H1 (cell line): ENCODE measurements around the gene RASA1. TPM values are rescaled to one million over a fixed set of nuclear protein-coding genes. Genes with fewer than 3 reads are reported as not detected.

Experiments used
- CTCF ChIA-PET: fragments of 300-600 bp; sonication (Branson Sonifier 250); formaldehyde crosslinking; loops from one replicate; lab custom pipeline; 2021; ENCODE audit not compliant: partially characterized antibody; lab: Charles Lee
- POLR2A ChIA-PET: fragments of 300-600 bp; sonication (Branson Sonifier 250); formaldehyde crosslinking; loops from one replicate; lab custom pipeline; 2021; ENCODE audit warnings: inconsistent platforms; ENCODE audit not compliant: partially characterized antibody; lab: Charles Lee
- DNase-seq, 2 experiments: peaks; one replicate each; pipeline versions ENCODE4 v3.0.0 to v3.0.0-alpha.2; 2010 to 2022; ENCODE audit warnings: low spot score in 2 of 2, low read depth in 1 of 2, mixed read lengths in 1 of 2
- FAIRE-seq: peaks from 2 replicates; lab custom pipeline; 2011; peaks lifted over from hg19 to GRCh38; lab: Jason Lieb, UNC
- H2AFZ ChIP-seq: 2 replicates; pipeline ENCODE4 v1.8.1; 2012; ENCODE audit warnings: low read length, inconsistent platforms
- H2AK5ac ChIP-seq: 2 replicates; pipeline ENCODE4 v1.6.1; 2013; ENCODE audit warnings: low read depth, low read length
- H2BK120ac ChIP-seq: replicated peaks from 2 replicates; pipeline ENCODE3; 2013; ENCODE audit warnings: low read depth, low read length, inconsistent platforms
- H2BK12ac ChIP-seq: 2 replicates; pipeline ENCODE4 v1.6.1; 2013; ENCODE audit warnings: low read depth, low read length
- H2BK15ac ChIP-seq: 2 replicates; pipeline ENCODE4 v1.6.1; 2013; ENCODE audit warnings: low read length
- H2BK20ac ChIP-seq: 2 replicates; pipeline ENCODE4 v1.6.1; 2013; ENCODE audit warnings: low read length
- H2BK5ac ChIP-seq: 2 replicates; pipeline ENCODE4 v1.6.1; 2013; ENCODE audit warnings: low read depth, low read length
- H3K14ac ChIP-seq: 2 replicates; pipeline ENCODE4 v1.6.1; 2013; ENCODE audit warnings: inconsistent platforms; ENCODE audit not compliant: insufficient read length
- H3K18ac ChIP-seq: 2 replicates; pipeline ENCODE4 v1.6.1; 2013; ENCODE audit warnings: low read length; ENCODE audit errors: extremely low read depth
- H3K23ac ChIP-seq: 2 replicates; pipeline ENCODE4 v1.6.1; 2013; ENCODE audit warnings: inconsistent platforms; ENCODE audit not compliant: insufficient read length
- H3K23me2 ChIP-seq: 2 replicates; pipeline ENCODE4 v1.6.1; 2013; ENCODE audit warnings: low read depth, low read length
- H3K27ac ChIP-seq: 2 replicates; pipeline ENCODE4 v1.6.1; 2011; ENCODE audit warnings: low read depth, low read length, inconsistent platforms
- H3K27me3 ChIP-seq, 4 experiments: replicated peaks in 1 of 4; 1 replicate in 1 of 4; 2 replicates in 3 of 4; pipeline versions ENCODE4 v1.6.1 to v1.8.1; 2011 to 2013; ENCODE audit warnings: low read length in 3 of 4, mild to moderate bottlenecking in 3 of 4, inconsistent platforms in 2 of 4, mixed read lengths in 2 of 4, moderate library complexity in 1 of 4; ENCODE audit not compliant: control insufficient read depth in 3 of 4, insufficient read depth in 3 of 4; ENCODE audit errors: extremely low read depth in 1 of 4
- H3K36me3 ChIP-seq, 4 experiments: 2 replicates each; pipeline versions ENCODE4 v1.6.1 to v1.8.1; 2011 to 2013; ENCODE audit warnings: mild to moderate bottlenecking in 4 of 4, low read length in 3 of 4, moderate library complexity in 2 of 4, control low read depth in 1 of 4, inconsistent platforms in 1 of 4; ENCODE audit not compliant: insufficient read depth in 4 of 4, control insufficient read depth in 2 of 4
- H3K4ac ChIP-seq: replicated peaks from 2 replicates; pipeline ENCODE3; 2013; ENCODE audit warnings: low read length, low read depth, mixed read lengths, inconsistent platforms; ENCODE audit not compliant: insufficient read length
- H3K4me1 ChIP-seq, 4 experiments: replicated peaks in 1 of 4; 1 replicate in 1 of 4; 2 replicates in 3 of 4; pipeline versions ENCODE4 v1.6.1 to v1.8.1; 2011 to 2013; ENCODE audit warnings: low read length in 3 of 4, inconsistent platforms in 2 of 4, mixed read lengths in 1 of 4; ENCODE audit not compliant: insufficient read depth in 4 of 4, control insufficient read depth in 3 of 4
- H3K4me2 ChIP-seq, 2 experiments: 2 replicates each; pipeline versions ENCODE4 v1.6.1 to v1.8.1; 2011 to 2013; ENCODE audit warnings: low read depth in 2 of 2, low read length in 2 of 2, control low read depth in 1 of 2, inconsistent platforms in 1 of 2, mild to moderate bottlenecking in 1 of 2; ENCODE audit not compliant: insufficient read depth in 1 of 2
- H3K4me3 ChIP-seq, 4 experiments: fragments of 200-600, 300-600 bp in 1 of 4; sonication (generic), shearing (Covaris generic), sonication (Bioruptor Twin) in 1 of 4; 2 replicates each; pipeline versions ENCODE4 v1.5.1 to v1.8.1; 2011 to 2016; ENCODE audit warnings: low read length in 4 of 4, low read depth in 3 of 4, control low read depth in 2 of 4, inconsistent platforms in 2 of 4, mild to moderate bottlenecking in 2 of 4, mixed read lengths in 1 of 4, moderate library complexity in 1 of 4; ENCODE audit not compliant: insufficient read depth in 2 of 4; ENCODE audit errors: extremely low read depth in 1 of 4
- H3K56ac ChIP-seq: replicated peaks from 2 replicates; pipeline ENCODE3; 2013; ENCODE audit warnings: low read depth, mild to moderate bottlenecking, mixed read lengths, low read length, inconsistent platforms; ENCODE audit not compliant: insufficient read length
- H3K79me1 ChIP-seq: 2 replicates; pipeline ENCODE4 v1.6.1; 2013; ENCODE audit warnings: low read depth, low read length, control low read depth
- H3K79me2 ChIP-seq, 2 experiments: 2 replicates each; pipeline versions ENCODE4 v1.6.1 to v1.8.1; 2012 to 2013; ENCODE audit warnings: low read length in 2 of 2, mild to moderate bottlenecking in 2 of 2, inconsistent platforms in 1 of 2; ENCODE audit not compliant: insufficient read depth in 2 of 2, control insufficient read depth in 1 of 2
- H3K9ac ChIP-seq, 4 experiments: replicated peaks in 1 of 4; 1 replicate in 1 of 4; 2 replicates in 3 of 4; pipeline versions ENCODE4 v1.6.1 to v1.8.1; 2011 to 2013; ENCODE audit warnings: low read depth in 3 of 4, low read length in 3 of 4, control low read depth in 2 of 4, mild to moderate bottlenecking in 2 of 4, moderate library complexity in 2 of 4, inconsistent platforms in 1 of 4; ENCODE audit errors: extremely low read depth in 1 of 4
- H3K9me3 ChIP-seq, 2 experiments: 2 replicates each; pipeline versions ENCODE4 v1.6.1 to v1.8.1; 2012 to 2013; ENCODE audit warnings: mild to moderate bottlenecking in 2 of 2, moderate library complexity in 2 of 2, control low read depth in 1 of 2, inconsistent platforms in 1 of 2, low read depth in 1 of 2, low read length in 1 of 2, mixed read lengths in 1 of 2; ENCODE audit not compliant: insufficient read depth in 2 of 2
- H4K20me1 ChIP-seq, 2 experiments: replicated peaks in 1 of 2; 2 replicates each; pipeline versions ENCODE3 to v1.8.1; 2011 to 2013; ENCODE audit warnings: inconsistent platforms in 2 of 2, low read length in 2 of 2, mild to moderate bottlenecking in 1 of 2; ENCODE audit not compliant: insufficient read depth in 2 of 2, control insufficient read depth in 1 of 2
- H4K5ac ChIP-seq: 2 replicates; pipeline ENCODE4 v1.6.1; 2013; ENCODE audit warnings: low read length, low read depth, mixed read lengths, inconsistent platforms; ENCODE audit not compliant: insufficient read length
- H4K8ac ChIP-seq: 2 replicates; pipeline ENCODE4 v1.8.0; 2013; ENCODE audit warnings: mild to moderate bottlenecking, moderate library complexity, low read length, inconsistent platforms; ENCODE audit not compliant: insufficient read depth; ENCODE audit errors: extremely low read depth
- H4K91ac ChIP-seq: replicated peaks from 2 replicates; pipeline ENCODE3; 2013; ENCODE audit warnings: low read length, mixed read lengths, inconsistent platforms; ENCODE audit not compliant: insufficient read length
- ASH2L ChIP-seq: fragments of 200-600, 300-600 bp; sonication (generic); IDR thresholded peaks from one replicate; pipeline ENCODE4 v1.7.1; 2017; ENCODE audit warnings: low read length
- RBBP5 ChIP-seq: IDR thresholded peaks from 2 replicates; pipeline ENCODE4 v1.7.1; 2012; ENCODE audit warnings: low read depth, mild to moderate bottlenecking, inconsistent platforms, low read length, moderate library complexity, borderline replicate concordance
- SIN3A ChIP-seq, 2 experiments: IDR thresholded peaks in 1 of 2; conservative IDR thresholded peaks in 1 of 2; 2 replicates each; pipeline ENCODE4 v1.6.1; 2011 to 2012; ENCODE audit warnings: low read length in 2 of 2, improper control_type of control experiment in 1 of 2, low read depth in 1 of 2, mild to moderate bottlenecking in 1 of 2
- TCF12 ChIP-seq: IDR thresholded peaks from 2 replicates; pipeline ENCODE4 v1.6.1; 2011; ENCODE audit warnings: low read depth, mild to moderate bottlenecking, low read length
- WGBS, 2 experiments: shearing (Covaris generic) in 1 of 2; methylation state at CpG; one replicate each; pipeline versions ENCODE4 v1.1.6 to v1.1.7; 2013 to 2015; ENCODE audit warnings: low lambda C conversion rate in 2 of 2, mixed read lengths in 2 of 2, inconsistent platforms in 1 of 2, low coverage in 1 of 2, missing lambda C conversion rate in 1 of 2; ENCODE audit not compliant: insufficient replicate concordance in 2 of 2, insufficient coverage in 1 of 2, insufficient read length in 1 of 2; ENCODE audit errors: extremely low coverage in 1 of 2, missing lambda C conversion rate in 1 of 2; 5-methylcytosine and 5-hydroxymethylcytosine counted together
- polyA plus RNA-seq, 7 experiments: library from polyadenylated mRNA; depleted of rRNA in 3 of 7; stranded (reverse) in 5 of 7; unstranded in 2 of 7; fragments of >200 nt in 5 of 7; fragments of 200-250 nt in 2 of 7; gene quantifications; 1 replicate in 5 of 7; 2 replicates in 1 of 7; 4 replicates in 1 of 7; pipeline versions ENCODE4 v1.2.1 to v1.2.3, GENCODE V29; 2011 to 2013; ENCODE audit warnings: missing spikeins in 2 of 7, mixed read lengths in 2 of 7
- total RNA-seq: library from RNA; stranded (reverse); fragmentation: NEBNext Ultra II Directional; extraction: Animal tissue kit (Norgen Biotek cat#: 25700); gene quantifications from 2 replicates; pipeline ENCODE4 v1.2.1, GENCODE V29; 2021

The RASA1 gene
- total and polyA plus RNA-seq, 2 of the 8 experiments (the other 6 are each of a cell fraction or from before 2014, with no cell fraction given), result 15.9 to 33.8 TPM

DNA sequence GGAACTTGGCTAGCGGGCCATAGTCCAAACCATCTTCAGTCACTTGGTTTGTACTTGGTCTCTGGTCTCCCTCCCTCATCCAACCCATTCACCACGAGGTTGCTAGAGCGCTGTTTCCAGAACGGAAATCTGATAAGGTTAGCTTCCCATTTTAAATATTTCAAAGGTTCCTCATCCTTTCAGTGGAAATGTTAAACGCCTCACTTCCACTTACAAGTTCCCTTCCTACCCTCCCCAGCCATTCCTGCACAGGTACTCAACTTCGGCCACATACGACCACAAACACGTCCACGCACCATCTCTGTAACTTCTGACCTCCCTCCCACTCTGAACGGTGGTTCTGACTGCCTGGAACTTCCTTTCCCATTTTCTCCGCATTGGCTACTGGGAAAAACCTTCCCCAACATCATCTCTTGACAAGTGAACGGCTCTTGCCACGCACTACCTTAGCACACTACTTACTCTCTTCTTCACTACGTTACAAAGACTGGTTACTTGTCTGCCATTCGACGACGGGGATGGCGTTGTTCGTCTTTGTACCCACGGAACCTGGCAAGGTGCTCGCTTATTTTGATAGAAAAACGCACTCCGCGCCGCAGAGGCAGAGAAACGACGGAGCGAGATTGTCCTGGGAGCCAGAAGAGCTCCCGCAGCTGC is 144.4 kb downstream of the RASA1 start:
- 2% methylated on average over 29 of the region's 29 CpGs; no CpG with 5 or more reads in 1 of the 2 experiments for WGBS, 2 experiments
- DNase-seq, result no peak
- CTCF ChIA-PET, result interaction anchor here (0.7 to 1.8 kb wide), 4 partner anchors 10 to 22 kb away, joined by 3 to 7 read pairs (median 4); no protein-coding TSS in a partner anchor

More for the DNA sequence above, 144.4 kb downstream of the RASA1 start:
- TF ChIP-seq SIN3A (conservative IDR thresholded peaks at IDR 0.05 in 1 of 2, IDR thresholded peaks at IDR 0.05 in 1 of 2; ENCODE audit: low read depth in 1 of 2, low read length in 2 of 2) (0 out of 4 replicates have a peak, but pooled peaks of 1 of the 2 experiments have one; percentile 13), RBBP5 (no peak; the same call in 1 of the 2 replicates), ASH2L (no peak), TCF12 (no peak)
- Histone ChIP-seq H3K4me1 (peaks cover 0 to 3% (median 0%) of the 10 kb centered on the region in 4 experiments; a peak in 2 of 7 replicates), H3K4me2 (peak overlapping the region; percentile 90 to 94), H3K79me2 (peaks cover 3 to 23% of the 10 kb centered on the region in 2 experiments; a peak in 3 of 4 replicates), H2BK15ac (no peak overlapping the region), H2BK120ac (no peak overlapping the region), H3K4ac (no peak overlapping the region), H3K56ac (peak overlapping the region; percentile 80), H2AK5ac (no peak overlapping the region; the same call in 1 of the 2 replicates), H3K9ac (peak overlapping the region; percentile 83 to 98 (median 92)), H3K79me1 (peaks cover 7% of the 10 kb centered on the region; the same call in 1 of the 2 replicates), H3K14ac (no peak overlapping the region), H2AFZ (peak overlapping the region; percentile 95), H3K18ac (no peak overlapping the region; the same call in 1 of the 2 replicates), H3K36me3 (peaks cover 9 to 36% (median 20%) of the 10 kb centered on the region in 4 experiments), H3K23ac (no peak overlapping the region), H4K8ac (peak overlapping the region; percentile 95), H4K20me1 (peaks cover 0 to 2% of the 10 kb centered on the region in 2 experiments), H2BK20ac (no peak overlapping the region), H2BK5ac (peak overlapping the region; percentile 85), H3K23me2 (peaks cover 7% of the 10 kb centered on the region), H3K27ac (peak overlapping the region; percentile 86), H3K9me3 (no peaks in the 10 kb centered on the region), H4K5ac (no peak overlapping the region), H2BK12ac (peak overlapping the region; percentile 94), H4K91ac (no peak overlapping the region), H3K27me3 (no peaks in the 10 kb centered on the region), H3K4me3 (peak overlapping the region; percentile 90 to 98 (median 91))
- no peak for FAIRE-seq
- POLR2A ChIA-PET, result interaction anchor here (0.6 to 2.2 kb wide), 7 partner anchors 8 to 440 kb away, joined by 3 to 7 read pairs (median 3); partner anchors contain the start of gene RASA1
